IPS-15b (cell line): ENCODE data around the gene NEK2.
"Not testable (repeated sequence)": the region's sequence is repeated elsewhere in the genome, so short reads cannot be mapped to it uniquely, and the experiment has no call there.

Experiments
- H3K27me3 ChIP-seq: one replicate; pipeline ENCODE4 v1.6.1; 2013; ENCODE audit warnings: low read length; ENCODE audit not compliant: control insufficient read depth, insufficient read depth
- H3K36me3 ChIP-seq: one replicate; pipeline ENCODE4 v1.6.1; 2013; ENCODE audit warnings: low read length; ENCODE audit not compliant: control insufficient read depth, insufficient read depth
- H3K4me1 ChIP-seq: one replicate; pipeline ENCODE4 v1.6.1; 2013; ENCODE audit warnings: mild to moderate bottlenecking, low read length; ENCODE audit not compliant: control insufficient read depth, insufficient read depth
- H3K4me3 ChIP-seq: one replicate; pipeline ENCODE4 v1.5.1; 2013; ENCODE audit warnings: low read depth, low read length
- H3K9ac ChIP-seq: one replicate; pipeline ENCODE4 v1.6.1; 2013; ENCODE audit warnings: low read depth, mild to moderate bottlenecking, low read length
- H3K9me3 ChIP-seq: one replicate; pipeline ENCODE4 v1.6.1; 2013; ENCODE audit warnings: mild to moderate bottlenecking, low read length; ENCODE audit not compliant: control insufficient read depth, insufficient read depth

NEK2 gene

GRCh38 chr1:211636575-211637029 lies 38.8 kb downstream of the NEK2 start:
- H3K9me3 ChIP-seq, H3K9ac ChIP-seq, H3K27me3 ChIP-seq, H3K36me3 ChIP-seq, H3K4me1 ChIP-seq, H3K4me3 ChIP-seq: not testable (repeated sequence)

- Histone ChIP-seq H3K4me1 (no peaks in the 10 kb centered on the region), H3K36me3 (no peaks in the 10 kb centered on the region), H3K4me3 (no peak overlapping the region), H3K27me3 (peaks cover 2% of the 10 kb centered on the region), H3K9ac (no peak overlapping the region), H3K9me3 (no peaks in the 10 kb centered on the region)
Observed at GRCh38 chr1:211635597-211636205, 39.7 kb downstream of the NEK2 start.

GRCh38 chr1:211634931-211635330 lies 40.5 kb downstream of the NEK2 start:
- H3K4me1 ChIP-seq = peaks cover 2% of the 10 kb centered on the region
- H3K36me3 ChIP-seq = no peaks in the 10 kb centered on the region
- no peaks in the 10 kb centered on the region for H3K9me3 ChIP-seq
- peaks cover 2% of the 10 kb centered on the region for H3K27me3 ChIP-seq
- no peak overlapping the region for H3K4me3 ChIP-seq
- H3K9ac ChIP-seq = no peak overlapping the region

GRCh38 chr1:211634461-211634860 lies 41.0 kb downstream of the NEK2 start:
- no peaks in the 10 kb centered on the region for H3K36me3 ChIP-seq
- no peak overlapping the region for H3K4me3 ChIP-seq
- H3K4me1 ChIP-seq = peaks cover 2% of the 10 kb centered on the region
- no peaks in the 10 kb centered on the region for H3K9me3 ChIP-seq
- H3K27me3 ChIP-seq = peaks cover 2% of the 10 kb centered on the region
- H3K9ac ChIP-seq = no peak overlapping the region

GRCh38 chr1:211633524-211633846 lies 41.9 kb downstream of the NEK2 start:
- no peaks in the 10 kb centered on the region for H3K9me3 ChIP-seq
- H3K4me3 ChIP-seq = no peak overlapping the region
- H3K9ac ChIP-seq = no peak overlapping the region
- no peaks in the 10 kb centered on the region for H3K36me3 ChIP-seq
- peaks cover 2% of the 10 kb centered on the region for H3K4me1 ChIP-seq
- H3K27me3 ChIP-seq = peaks cover 2% of the 10 kb centered on the region

- Histone ChIP-seq H3K27me3 (peaks cover 2% of the 10 kb centered on the region), H3K36me3 (no peaks in the 10 kb centered on the region), H3K4me1 (peaks cover 2% of the 10 kb centered on the region), H3K4me3 (no peak overlapping the region), H3K9ac (no peak overlapping the region), H3K9me3 (no peaks in the 10 kb centered on the region)
Observed at GRCh38 chr1:211632808-211633523, 42.5 kb downstream of the NEK2 start.

GRCh38 chr1:211632117-211632807 lies 43.2 kb downstream of the NEK2 start:
- Histone ChIP-seq H3K4me3 (no peak overlapping the region), H3K9me3 (no peaks in the 10 kb centered on the region), H3K4me1 (peaks cover 2% of the 10 kb centered on the region), H3K27me3 (peaks cover 2% of the 10 kb centered on the region), H3K36me3 (no peaks in the 10 kb centered on the region), H3K9ac (no peak overlapping the region)

GRCh38 chr1:211631168-211631567 lies 44.3 kb downstream of the NEK2 start:
- H3K4me1 ChIP-seq = peaks cover 2% of the 10 kb centered on the region
- peaks cover 2% of the 10 kb centered on the region for H3K27me3 ChIP-seq
- H3K36me3 ChIP-seq = no peaks in the 10 kb centered on the region
- H3K4me3 ChIP-seq = no peak overlapping the region
- no peaks in the 10 kb centered on the region for H3K9me3 ChIP-seq
- no peak overlapping the region for H3K9ac ChIP-seq

GRCh38 chr1:211630236-211631081 lies 45.0 kb downstream of the NEK2 start:
- Histone ChIP-seq H3K27me3 (peaks cover 2% of the 10 kb centered on the region), H3K4me1 (peaks cover 2% of the 10 kb centered on the region), H3K9me3 (no peaks in the 10 kb centered on the region), H3K36me3 (no peaks in the 10 kb centered on the region), H3K4me3 (no peak overlapping the region), H3K9ac (no peak overlapping the region)

- Histone ChIP-seq H3K27me3 (no peaks in the 10 kb centered on the region), H3K9ac (no peak overlapping the region), H3K9me3 (no peaks in the 10 kb centered on the region), H3K4me1 (peaks cover 2% of the 10 kb centered on the region), H3K36me3 (no peaks in the 10 kb centered on the region), H3K4me3 (no peak overlapping the region)
Observed at GRCh38 chr1:211628417-211628816, 47.0 kb downstream of the NEK2 start.

- Histone ChIP-seq H3K36me3 (no peaks in the 10 kb centered on the region), H3K9me3 (no peaks in the 10 kb centered on the region)
Observed at GRCh38 chr1:211627259-211627658, 48.2 kb downstream of the NEK2 start.

More at GRCh38 chr1:211627259-211627658, 48.2 kb downstream of the NEK2 start:
- peaks cover 2% of the 10 kb centered on the region for H3K4me1 ChIP-seq
- H3K27me3 ChIP-seq = no peaks in the 10 kb centered on the region
- no peak overlapping the region for H3K4me3 ChIP-seq
- H3K9ac ChIP-seq = no peak overlapping the region
